ENCODE measurements around the gene CYP4B1.

GRCh38 chr1:46764402-46764801 is 34.4 kb upstream of the CYP4B1 start:
- TF ChIP-seq CTCF (IDR thresholded peaks at IDR 0.05) (no peak), POLR2A (IDR thresholded peaks at IDR 0.05) (no peak)
